GM18498 (cell line): Measurements from ENCODE around the gene CXorf49B.

Source experiments
- ATAC-seq: cut with Tn5 transposase; IDR thresholded peaks from one replicate; pipeline ENCODE4 v1.9.1; 2021; ENCODE audit warnings: mild to moderate bottlenecking, moderate library complexity; ENCODE audit not compliant: unreplicated experiment

CXorf49B gene

DNA sequence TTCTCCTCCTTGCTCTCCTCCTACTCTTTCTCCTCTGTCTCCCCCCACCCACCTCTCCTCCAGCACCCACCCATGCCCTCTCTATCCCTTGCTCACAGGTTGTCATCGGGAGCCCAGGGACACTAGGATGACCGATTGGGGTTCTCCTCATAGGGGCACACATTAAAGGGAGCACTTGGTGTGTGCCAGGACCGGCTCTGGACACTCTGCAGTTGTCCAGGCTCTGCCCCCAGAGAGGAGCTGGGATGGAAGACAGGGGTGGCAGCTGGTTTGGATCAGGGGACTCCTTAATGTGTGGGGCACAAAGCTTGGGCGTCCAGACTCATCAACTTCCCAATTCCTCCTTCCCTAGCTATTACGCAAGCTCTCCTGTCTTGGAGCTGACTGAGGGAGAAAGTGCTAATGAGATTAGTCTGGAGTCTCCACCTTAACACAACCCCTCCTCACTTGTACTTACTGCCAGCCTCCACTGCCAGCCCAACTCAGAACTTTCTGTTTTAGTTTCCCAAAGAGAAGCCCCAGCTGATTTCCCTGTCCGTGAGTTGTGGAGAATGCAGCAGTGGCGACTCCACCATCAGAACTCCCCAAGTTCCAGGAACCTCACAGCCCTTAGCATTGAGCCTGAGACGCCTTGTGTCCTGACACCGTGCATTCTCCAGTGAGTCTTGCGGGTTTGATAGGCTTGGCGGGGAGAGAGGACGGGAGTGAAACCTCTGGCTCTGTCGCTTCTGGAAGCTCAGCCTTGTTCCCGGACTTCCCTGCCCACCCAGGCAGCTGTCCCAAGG is 52.2 kb downstream of the CXorf49B start:
- no peak for ATAC-seq

DNA sequence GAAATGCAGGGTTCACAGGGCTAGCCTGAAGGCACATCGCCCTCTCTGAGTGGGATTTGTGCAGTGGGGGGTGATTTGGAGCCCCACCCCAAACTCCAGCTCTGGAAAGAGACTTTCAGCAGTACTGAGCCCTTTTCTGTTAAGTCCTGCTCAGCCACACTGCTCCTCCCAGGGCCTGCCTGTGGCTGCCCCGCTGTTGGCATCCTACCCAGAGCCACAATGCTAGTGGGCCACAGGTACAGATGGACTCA is 52.7 kb downstream of the CXorf49B start:
- no peak for ATAC-seq
